Purkinje cell (primary cell): ENCODE data around the gene CFAP46. TPM values are rescaled to one million over a fixed set of nuclear protein-coding genes. Genes with fewer than 3 reads are reported as not detected.

Experiments used
- polyA plus RNA-seq: library from polyadenylated mRNA; unstranded; fragments of >200 nt; fragmentation: Nextera tagmentation; gene quantifications from 2 replicates; pipeline ENCODE4 v1.2.1, GENCODE V29; 2014

Gene CFAP46
- polyA plus RNA-seq = 2.4 TPM in 1 of 2 replicates, not detected in the other

DNA sequence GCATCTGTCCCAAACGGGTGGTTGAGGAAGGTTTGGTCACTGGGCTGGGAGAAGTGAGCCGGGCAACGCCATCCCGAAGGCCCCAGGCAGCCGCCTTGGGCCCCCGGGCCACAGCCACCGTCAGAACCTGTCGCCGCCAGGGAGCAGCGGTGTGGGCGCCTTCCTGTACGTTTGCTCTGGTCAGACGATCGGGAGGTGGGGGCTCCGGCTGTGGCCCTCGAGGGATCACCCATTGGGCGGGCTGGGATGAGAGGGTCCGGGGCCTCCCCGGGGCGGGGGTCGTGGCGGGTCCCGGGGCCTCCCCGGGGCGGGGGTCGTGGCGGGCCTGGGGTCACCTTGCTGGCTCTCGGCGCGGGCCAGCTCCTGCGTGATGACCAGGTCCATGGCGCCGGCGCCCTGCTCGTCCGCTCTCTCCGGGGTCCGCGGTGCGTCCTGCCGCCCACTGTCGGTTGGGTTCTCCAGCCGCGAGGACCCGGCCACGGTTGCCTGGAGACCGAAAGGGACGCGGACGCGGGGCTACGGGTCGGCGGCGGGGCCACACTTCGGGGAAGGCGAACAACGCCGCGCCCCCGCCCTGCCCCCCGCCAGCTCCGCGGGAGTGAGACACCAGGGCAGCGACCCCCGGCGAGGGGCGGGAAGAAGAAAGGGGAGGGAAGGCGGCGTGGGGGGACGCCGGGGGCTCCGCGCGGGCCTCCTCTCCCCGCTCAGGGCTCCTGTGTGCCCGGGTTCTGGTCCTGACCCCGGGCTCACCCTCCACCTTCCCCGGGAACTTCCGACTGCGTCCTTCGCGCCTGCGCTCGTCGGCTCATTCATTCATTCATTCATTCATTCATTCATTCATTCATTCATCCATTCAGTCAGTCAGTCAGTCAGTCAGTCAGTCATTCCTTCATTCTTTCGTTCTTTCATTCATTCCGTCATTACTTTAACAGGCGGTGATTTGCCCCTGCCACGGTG lies at the start of gene CFAP46:
Gene CFAP46 (minus strand): TSS at position 470 of the 957 bp plus-strand sequence. CDS start 86 bp downstream, at position 384.

DNA sequence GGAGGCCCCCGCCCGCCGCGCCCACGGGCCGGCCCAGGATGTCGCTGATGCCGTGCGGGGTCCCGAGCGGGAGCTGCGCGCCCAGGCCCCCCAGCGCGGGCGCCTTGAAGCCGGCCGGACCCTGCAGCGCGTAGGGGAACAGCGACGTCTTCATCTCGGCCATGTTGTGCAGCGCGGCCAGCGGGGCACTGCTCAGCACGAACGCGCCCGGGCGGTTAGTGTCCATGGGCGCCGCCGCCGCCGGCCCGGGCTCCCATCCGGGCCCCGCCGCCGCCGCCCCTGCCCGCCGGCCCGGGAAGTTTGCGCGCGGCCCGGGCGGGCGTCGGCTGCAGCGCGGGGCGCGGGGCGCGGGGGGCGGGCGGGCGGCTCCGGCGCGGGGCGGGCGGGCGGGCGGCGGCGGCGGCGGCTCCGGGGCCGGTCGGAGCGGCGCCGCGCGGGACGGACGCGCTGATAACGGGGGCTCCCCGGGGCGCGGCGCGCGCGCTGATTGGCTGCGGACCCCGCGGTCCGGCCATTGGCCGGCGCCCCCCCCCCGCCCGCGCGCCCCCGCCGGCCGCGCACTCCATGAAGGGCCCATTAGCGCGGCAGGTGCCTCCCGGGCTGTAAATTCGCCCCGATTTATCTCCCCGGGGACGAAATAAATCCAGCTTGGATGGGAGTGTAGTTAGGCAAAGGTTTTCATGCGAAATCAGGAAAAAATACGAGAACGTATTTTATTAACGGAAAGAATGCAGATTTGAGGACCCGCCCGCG lies 156.5 kb downstream of the CFAP46 start, which contains the start of gene NKX6-2:
Gene NKX6-2 (minus strand): TSS at position 425 of the 753 bp plus-strand sequence. CDS start 199 bp downstream, at position 226.

Other genes with a start within 250 kb of the CFAP46 start
- gene NKX6-2, start 156.4 kb downstream of the CFAP46 start, polyA plus RNA-seq = 631 and 1,159 TPM in 2 replicates
- 5.6 TPM in 1 of 2 replicates, not detected in the other for gene ADGRA1, start 145.4 kb upstream of the CFAP46 start, polyA plus RNA-seq
- 0.19 and 0.52 TPM in 2 replicates for gene KNDC1, start 217.6 kb upstream of the CFAP46 start, polyA plus RNA-seq